Upper lobe of right lung (tissue), 1 donor: Measurements from ENCODE around the gene C9orf43. TPM values are rescaled to one million over a fixed set of nuclear protein-coding genes. Genes with fewer than 3 reads are reported as not detected.

Experiments
- ATAC-seq: fragments of 200-7000 bp; cut with Tn5 transposase; one replicate; pipeline ENCODE4 v1.9.1; 2020; ENCODE audit warnings: mild to moderate bottlenecking, moderate library complexity
- DNase-seq: peaks from one replicate; pipeline ENCODE4 v3.0.0-alpha.2; 2020
- H3K27ac ChIP-seq: fragments of 200-600 bp; one replicate; pipeline ENCODE4 v1.8.0; 2022
- H3K27me3 ChIP-seq: fragments of 200-600 bp; one replicate; pipeline ENCODE4 v1.8.0; 2022; ENCODE audit warnings: mild to moderate bottlenecking
- H3K36me3 ChIP-seq: fragments of 200-600 bp; one replicate; pipeline ENCODE4 v1.8.0; 2022
- H3K4me1 ChIP-seq: fragments of 200-600 bp; one replicate; pipeline ENCODE4 v1.8.0; 2022
- H3K4me3 ChIP-seq: fragments of 200-600 bp; one replicate; pipeline ENCODE4 v1.8.0; 2022; ENCODE audit warnings: mild to moderate bottlenecking
- H3K9me3 ChIP-seq: fragments of 200-600 bp; one replicate; pipeline ENCODE4 v1.8.0; 2022
- CTCF ChIP-seq: fragments of 200-600 bp; IDR thresholded peaks from one replicate; pipeline ENCODE4 v1.8.0; 2022; ENCODE audit warnings: antibody characterized with exemption
- intact Hi-C: fragments of 100-400 bp; cut with DNase I; formaldehyde crosslinking; loops from one replicate; pipeline ENCODE4 v1.11.0; 2022
- total RNA-seq: library from RNA; stranded (reverse); fragmentation: NEBNext Ultra II Directional; extraction: Animal tissue kit (Norgen Biotek cat#: 25700); gene quantifications from one replicate; pipeline ENCODE4 v1.2.1, GENCODE V29; 2021
- donor health status: DM: no; HTN: yes; CAD: no; lungs with severe emphysema.

C9orf43 gene
- total RNA-seq, 1 donor from 2014 or later = not detected

DNA sequence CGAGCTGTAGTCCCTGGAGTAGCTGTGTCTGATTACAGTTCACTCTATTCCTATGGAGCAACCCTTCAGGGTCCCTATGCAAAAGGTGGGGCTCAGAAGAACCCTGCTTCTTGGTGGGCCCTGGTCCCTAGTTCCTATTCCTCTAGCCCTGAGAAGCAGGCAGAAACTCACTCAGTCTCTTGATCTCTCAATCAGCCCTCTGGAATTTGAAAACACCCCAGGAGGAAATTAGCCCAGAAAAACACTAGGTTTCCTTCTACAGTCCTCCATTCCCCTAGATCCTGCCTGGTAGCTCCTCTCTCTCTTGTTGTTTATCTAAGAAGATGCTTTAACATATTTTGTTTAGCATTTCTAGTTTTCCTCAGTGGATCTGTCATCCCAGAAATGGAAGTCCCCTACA, 60.6 kb downstream of the C9orf43 start:
- Histone ChIP-seq H3K4me1 (no peaks in the 10 kb centered on the region), H3K9me3 (no peaks in the 10 kb centered on the region), H3K4me3 (no peak overlapping the region), H3K27me3 (no peaks in the 10 kb centered on the region), H3K36me3 (no peaks in the 10 kb centered on the region), H3K27ac (no peak overlapping the region)
- intact Hi-C loops = no loop called here
- no peak for ATAC-seq
- no peak for DNase-seq
- no peak for TF ChIP-seq CTCF

DNA sequence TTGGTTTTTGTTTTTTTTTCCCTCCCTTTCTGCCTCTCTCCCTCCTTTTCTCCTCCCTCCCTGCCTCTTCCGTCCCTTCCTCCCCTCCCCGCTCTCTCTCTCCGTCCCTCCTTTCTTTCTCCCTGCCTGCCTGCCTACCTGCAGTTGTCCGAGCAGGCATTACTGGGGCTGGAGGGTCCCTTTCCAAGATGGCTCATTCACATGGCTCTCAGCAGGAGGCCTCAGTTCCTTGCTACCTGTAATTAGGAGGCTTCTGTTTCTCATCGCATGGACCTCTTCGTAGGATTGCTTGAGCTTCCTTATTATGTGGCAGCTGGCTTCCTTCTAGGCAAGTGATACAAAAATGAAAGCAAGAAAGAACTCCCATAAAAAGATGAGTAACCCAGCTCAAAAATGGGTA, 61.0 kb downstream of the C9orf43 start:
- Histone ChIP-seq H3K4me3 (no peak overlapping the region), H3K9me3 (no peaks in the 10 kb centered on the region), H3K27ac (no peak overlapping the region), H3K36me3 (no peaks in the 10 kb centered on the region), H3K4me1 (no peaks in the 10 kb centered on the region), H3K27me3 (no peaks in the 10 kb centered on the region)
- intact Hi-C loops = no loop called here
- no peak for DNase-seq
- ATAC-seq = no peak
- TF ChIP-seq CTCF = no peak

GRCh38 chr9:113472199-113472598, 61.7 kb downstream of the C9orf43 start:
- TF ChIP-seq CTCF = no peak
- H3K4me3 ChIP-seq = no peak overlapping the region
- H3K4me1 ChIP-seq = no peaks in the 10 kb centered on the region
- no peak overlapping the region for H3K27ac ChIP-seq
- no peak for DNase-seq
- no peaks in the 10 kb centered on the region for H3K9me3 ChIP-seq
- no peaks in the 10 kb centered on the region for H3K36me3 ChIP-seq
- no peaks in the 10 kb centered on the region for H3K27me3 ChIP-seq
- intact Hi-C loops = no loop called here
- no peak for ATAC-seq

GRCh38 chr9:113474360-113475028, 63.9 kb downstream of the C9orf43 start:
- DNase-seq = no peak
- no peak overlapping the region for H3K4me3 ChIP-seq
- no peaks in the 10 kb centered on the region for H3K27me3 ChIP-seq
- intact Hi-C loops = no loop called here
- no peaks in the 10 kb centered on the region for H3K36me3 ChIP-seq
- no peak for TF ChIP-seq CTCF
- H3K4me1 ChIP-seq = no peaks in the 10 kb centered on the region
- no peaks in the 10 kb centered on the region for H3K9me3 ChIP-seq
- no peak for ATAC-seq
- no peak overlapping the region for H3K27ac ChIP-seq

DNA sequence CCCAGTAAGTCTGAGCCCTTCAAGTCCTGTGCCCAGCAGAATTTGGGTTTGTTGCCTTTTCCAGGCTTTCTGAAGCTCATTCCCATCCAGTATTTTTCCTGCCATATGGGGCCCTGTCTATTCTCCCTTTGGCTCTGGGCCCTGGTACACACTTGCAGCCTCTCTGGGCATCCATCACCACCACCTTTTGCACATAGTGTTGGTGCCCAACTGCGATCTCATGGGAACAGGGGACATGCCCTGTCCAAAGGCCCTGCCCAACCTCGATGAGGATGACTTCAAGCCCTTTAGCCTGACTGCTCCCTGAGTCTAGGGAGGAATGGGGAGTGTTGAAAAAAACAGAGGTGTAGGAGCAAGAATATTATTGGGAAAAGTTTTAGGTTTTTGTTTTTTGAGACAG, 64.5 kb downstream of the C9orf43 start:
- TF ChIP-seq CTCF = no peak
- H3K4me1 ChIP-seq = no peaks in the 10 kb centered on the region
- DNase-seq = no peak
- no peak overlapping the region for H3K27ac ChIP-seq
- no peak for ATAC-seq
- intact Hi-C loops = no loop called here
- H3K27me3 ChIP-seq = no peaks in the 10 kb centered on the region
- H3K36me3 ChIP-seq = no peaks in the 10 kb centered on the region
- no peak overlapping the region for H3K4me3 ChIP-seq
- H3K9me3 ChIP-seq = no peaks in the 10 kb centered on the region

GRCh38 chr9:113475992-113476391, 65.4 kb downstream of the C9orf43 start:
- Histone ChIP-seq H3K9me3 (no peaks in the 10 kb centered on the region), H3K4me3 (no peak overlapping the region), H3K27ac (no peak overlapping the region), H3K36me3 (no peaks in the 10 kb centered on the region), H3K27me3 (no peaks in the 10 kb centered on the region), H3K4me1 (no peaks in the 10 kb centered on the region)
- ATAC-seq (no peak), DNase-seq (no peak)
- intact Hi-C loops = no loop called here
- TF ChIP-seq CTCF = no peak
